ENCODE results near the gene FAM83C. TPM values are rescaled to one million over a fixed set of nuclear protein-coding genes. Genes with fewer than 3 reads are reported as not detected.

FAM83C gene
- total RNA-seq, 1 donor from 2014 or later: not detected

GRCh38 chr20:35271904-35272303 is 20.3 kb downstream of the FAM83C start:
- H3K4me3 ChIP-seq: no peak overlapping the region
- H3K9me3 ChIP-seq (ENCODE audit: low read depth): no peaks in the 10 kb centered on the region
- H3K27ac ChIP-seq: no peak overlapping the region
- H3F3A ChIP-seq (ENCODE audit: low read depth): peaks cover 11% of the 10 kb centered on the region
- no peak overlapping the region for H3K4me2 ChIP-seq
- DNase-seq (ENCODE audit: low spot score): no peak
- Mint-ChIP-seq H3K4me3 (no peak overlapping the region), H3K27me3 (ENCODE audit: insufficient read depth, low read depth) (peaks cover 3% of the 10 kb centered on the region), H3K27ac (no peak overlapping the region), H3K4me1 (peaks cover 5% of the 10 kb centered on the region), H3K9me3 (no peaks in the 10 kb centered on the region), H3K36me3 (peaks cover 5% of the 10 kb centered on the region)
- TF ChIP-seq EZH2phosphoT487 (IDR thresholded peaks at IDR 0.05) (no peak), EZH2 (IDR thresholded peaks at IDR 0.05) (no peak), CTCF (IDR thresholded peaks at IDR 0.05) (no peak)
- H2AFZ ChIP-seq (replicated peaks): no peak overlapping the region
- no peaks in the 10 kb centered on the region for H3K36me3 ChIP-seq
- H4K20me1 ChIP-seq (ENCODE audit: low read depth): no peaks in the 10 kb centered on the region
- peaks cover 6% of the 10 kb centered on the region for H3K79me2 ChIP-seq (ENCODE audit: low read depth)
- H3K4me1 ChIP-seq: peaks cover 5% of the 10 kb centered on the region
- H3K27me3 ChIP-seq: no peaks in the 10 kb centered on the region
- no peak overlapping the region for H3K9ac ChIP-seq

- H2AFZ ChIP-seq (replicated peaks): no peak overlapping the region
- no peaks in the 10 kb centered on the region for H3K79me2 ChIP-seq (ENCODE audit: low read depth)
- no peaks in the 10 kb centered on the region for H3K9me3 ChIP-seq (ENCODE audit: low read depth)
- H3F3A ChIP-seq (ENCODE audit: low read depth): peaks cover 11% of the 10 kb centered on the region
- no peak overlapping the region for H3K4me3 Mint-ChIP-seq
- H3K9ac ChIP-seq: no peak overlapping the region
- peaks cover 5% of the 10 kb centered on the region for H3K36me3 Mint-ChIP-seq
- peaks cover 3% of the 10 kb centered on the region for H3K27me3 Mint-ChIP-seq (ENCODE audit: insufficient read depth, low read depth)
- H3K27me3 ChIP-seq: no peaks in the 10 kb centered on the region
- peaks cover 5% of the 10 kb centered on the region for H3K4me1 ChIP-seq
- H3K4me1 Mint-ChIP-seq: peaks cover 5% of the 10 kb centered on the region
- H4K20me1 ChIP-seq (ENCODE audit: low read depth): no peaks in the 10 kb centered on the region
- no peak overlapping the region for H3K27ac ChIP-seq
- H3K9me3 Mint-ChIP-seq: no peaks in the 10 kb centered on the region
- no peak for TF ChIP-seq EZH2phosphoT487 (IDR thresholded peaks at IDR 0.05)
- no peak for TF ChIP-seq EZH2 (IDR thresholded peaks at IDR 0.05)
- no peak for TF ChIP-seq CTCF (IDR thresholded peaks at IDR 0.05)
- H3K27ac Mint-ChIP-seq: no peak overlapping the region
- H3K36me3 ChIP-seq: no peaks in the 10 kb centered on the region
- H3K4me2 ChIP-seq: no peak overlapping the region
- no peak for DNase-seq (ENCODE audit: low spot score)
- no peak overlapping the region for H3K4me3 ChIP-seq
These were observed 20.9 kb downstream of the FAM83C start for GRCh38 chr20:35271073-35271882.

GRCh38 chr20:35270021-35270902 is 22.0 kb downstream of the FAM83C start:
- no peak for DNase-seq (ENCODE audit: low spot score)
- H3K27me3 Mint-ChIP-seq (ENCODE audit: insufficient read depth, low read depth): peaks cover 2% of the 10 kb centered on the region
- Histone ChIP-seq H3K27me3 (no peaks in the 10 kb centered on the region), H3K27ac (no peak overlapping the region), H3K4me3 (no peak overlapping the region), H3K9me3 (ENCODE audit: low read depth) (no peaks in the 10 kb centered on the region), H3K36me3 (no peaks in the 10 kb centered on the region), H2AFZ (replicated peaks) (no peak overlapping the region), H3K4me1 (peaks cover 5% of the 10 kb centered on the region), H4K20me1 (ENCODE audit: low read depth) (no peaks in the 10 kb centered on the region), H3K4me2 (no peak overlapping the region), H3F3A (ENCODE audit: low read depth) (peaks cover 11% of the 10 kb centered on the region), H3K79me2 (ENCODE audit: low read depth) (no peaks in the 10 kb centered on the region), H3K9ac (no peak overlapping the region)
- peak overlapping the region; percentile 46 for H3K27ac Mint-ChIP-seq
- H3K9me3 Mint-ChIP-seq: no peaks in the 10 kb centered on the region
- H3K36me3 Mint-ChIP-seq: peaks cover 5% of the 10 kb centered on the region
- H3K4me3 Mint-ChIP-seq: no peak overlapping the region
- TF ChIP-seq EZH2 (IDR thresholded peaks at IDR 0.05) (no peak), EZH2phosphoT487 (IDR thresholded peaks at IDR 0.05) (no peak), CTCF (IDR thresholded peaks at IDR 0.05) (no peak)
- peaks cover 5% of the 10 kb centered on the region for H3K4me1 Mint-ChIP-seq
